GM23248 (cell line): ENCODE results near the gene MRPL18.

Source experiments
- EZH2 ChIP-seq: fragments of 200-600 bp; sonication (generic); IDR thresholded peaks from 2 replicates; pipeline ENCODE4 v1.6.1; 2018; ENCODE audit warnings: antibody characterized with exemption, mild to moderate bottlenecking; ENCODE audit not compliant: insufficient read depth, poor library complexity, severe bottlenecking
- EZH2phosphoT487 ChIP-seq: fragments of 200-600 bp; sonication (generic); IDR thresholded peaks from 2 replicates; pipeline ENCODE4 v1.6.1; 2018; ENCODE audit warnings: antibody characterized with exemption, moderate library complexity, mild to moderate bottlenecking, low read depth; ENCODE audit not compliant: insufficient read depth

- TF ChIP-seq EZH2 (no peak), EZH2phosphoT487 (no peak)
Measured at GRCh38 chr6:159832946-159833345, 42.7 kb downstream of the MRPL18 start.
